GM21360 (cell line): Measurements from ENCODE around the gene RAPSN.

Experiments
- ATAC-seq: cut with Tn5 transposase; IDR thresholded peaks from one replicate; pipeline ENCODE4 v1.9.1; 2021; ENCODE audit warnings: mild to moderate bottlenecking, moderate library complexity; ENCODE audit not compliant: unreplicated experiment

The RAPSN gene

DNA sequence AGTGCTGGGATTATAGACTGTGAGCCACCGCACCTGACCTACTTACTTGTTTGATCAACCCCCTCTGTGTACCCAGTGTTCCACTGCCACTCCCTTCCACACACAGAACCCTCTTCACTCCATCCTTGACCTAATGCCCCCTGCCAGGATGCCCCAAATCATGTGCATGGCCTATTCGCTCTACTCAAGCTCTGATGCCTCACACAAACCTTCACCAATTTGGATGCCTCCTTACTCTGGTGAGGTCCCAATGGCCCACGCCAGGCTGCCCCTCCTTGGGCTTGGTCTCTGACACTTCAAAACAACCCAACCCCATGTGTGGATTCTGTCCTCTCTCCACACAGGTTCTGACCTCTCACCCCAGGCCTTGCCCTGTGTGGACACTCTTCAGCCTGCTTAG lies 13.2 kb downstream of the RAPSN start:
- ATAC-seq, result no peak

- ATAC-seq, result no peak
These were observed 14.7 kb downstream of the RAPSN start for GRCh38 chr11:47434011-47434786.

DNA sequence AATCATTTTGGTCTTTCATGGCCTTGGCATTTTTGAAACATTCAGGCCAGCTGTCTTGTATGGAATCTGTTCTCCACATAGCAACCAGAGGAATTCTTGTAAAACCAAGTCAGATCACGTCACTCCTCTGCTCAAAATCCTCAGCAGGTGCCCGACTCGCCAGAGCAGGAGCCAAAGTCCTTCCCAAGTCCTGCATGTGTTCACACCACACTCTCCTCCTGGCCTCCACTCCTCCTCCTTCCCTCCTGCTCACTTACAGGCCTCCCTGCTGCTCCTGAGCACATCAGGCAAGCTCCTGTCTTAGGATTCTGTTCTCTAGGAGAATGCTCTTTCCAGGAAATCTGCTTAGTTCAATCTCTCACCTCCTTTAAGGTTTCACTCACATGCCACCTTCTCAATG lies 15.8 kb downstream of the RAPSN start:
- no peak for ATAC-seq

- no peak for ATAC-seq
These were observed 17.4 kb downstream of the RAPSN start for GRCh38 chr11:47431356-47432083.

GRCh38 chr11:47430524-47430923 lies 18.4 kb downstream of the RAPSN start:
- ATAC-seq, result no peak

DNA sequence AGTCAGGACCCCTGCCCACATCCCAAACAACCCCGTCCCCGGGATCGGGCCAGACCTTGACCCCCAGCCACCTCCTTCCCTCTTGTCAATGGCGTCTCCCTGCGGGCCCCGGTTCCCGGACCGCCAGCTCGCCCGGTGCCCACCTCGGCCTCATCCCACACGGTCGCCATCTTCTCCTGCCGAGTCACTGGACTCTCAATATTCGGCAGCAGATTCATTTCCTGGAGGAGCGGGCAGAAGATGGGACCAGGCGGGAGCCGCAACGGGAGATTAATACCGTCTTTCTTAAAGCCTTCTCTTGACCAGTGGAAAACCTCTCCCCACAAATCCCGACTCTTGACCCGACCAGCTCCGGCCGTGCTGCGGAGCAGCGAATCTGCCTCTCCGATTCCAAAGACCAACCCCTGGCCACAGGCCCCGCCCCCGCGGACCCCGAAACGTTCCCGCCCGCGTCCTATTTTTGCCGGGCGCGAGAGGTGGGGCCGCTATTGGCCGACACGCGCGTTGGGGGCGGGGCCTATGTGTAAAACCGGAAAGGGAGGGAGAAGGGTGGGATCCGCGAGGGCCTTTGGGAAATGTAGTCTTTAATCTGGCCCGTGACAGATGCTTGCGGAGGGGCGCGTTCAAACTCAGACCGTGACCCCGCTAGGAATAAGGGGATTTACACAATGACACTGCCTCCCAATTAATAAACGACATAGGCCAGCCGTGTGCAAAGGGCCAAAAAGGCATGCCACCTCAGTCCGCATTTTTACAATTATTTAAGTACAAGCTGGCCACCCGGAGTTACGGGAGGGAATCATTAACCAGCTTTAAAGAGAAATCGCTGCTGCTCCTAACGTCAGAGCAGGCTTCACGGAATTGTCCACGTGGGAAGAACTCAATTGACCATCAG lies 22.6 kb downstream of the RAPSN start, which contains the start of gene PSMC3:
TSS of gene PSMC3 (minus strand) at position 378 of the 895 bp plus-strand sequence. CDS start at position 218, 160 bp downstream.
- ATAC-seq, result peak; percentile 92

DNA sequence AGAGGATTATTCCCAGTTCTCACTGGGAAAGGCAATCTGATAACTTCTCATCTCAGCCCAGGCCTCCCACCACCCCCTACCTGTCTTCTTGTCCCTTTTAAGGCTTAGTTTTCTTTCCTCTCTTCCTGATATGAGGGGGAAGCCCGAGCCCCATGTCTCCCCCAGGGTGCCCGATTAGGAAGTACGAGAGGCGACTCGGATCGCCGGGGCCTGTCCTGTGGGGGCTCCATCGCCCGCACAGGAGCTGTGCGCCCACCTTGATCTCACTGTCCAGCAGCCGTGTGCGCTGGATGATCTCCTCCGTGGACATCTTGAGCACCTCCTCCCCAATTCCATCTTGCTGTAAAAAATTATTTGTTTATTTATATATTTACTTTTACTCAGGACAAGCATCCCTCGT lies 23.3 kb downstream of the RAPSN start:
- ATAC-seq, result no peak

GRCh38 chr11:47418454-47419259 lies 30.3 kb downstream of the RAPSN start:
- ATAC-seq, result no peak

GRCh38 chr11:47417712-47418111 lies 31.2 kb downstream of the RAPSN start:
- no peak for ATAC-seq

DNA sequence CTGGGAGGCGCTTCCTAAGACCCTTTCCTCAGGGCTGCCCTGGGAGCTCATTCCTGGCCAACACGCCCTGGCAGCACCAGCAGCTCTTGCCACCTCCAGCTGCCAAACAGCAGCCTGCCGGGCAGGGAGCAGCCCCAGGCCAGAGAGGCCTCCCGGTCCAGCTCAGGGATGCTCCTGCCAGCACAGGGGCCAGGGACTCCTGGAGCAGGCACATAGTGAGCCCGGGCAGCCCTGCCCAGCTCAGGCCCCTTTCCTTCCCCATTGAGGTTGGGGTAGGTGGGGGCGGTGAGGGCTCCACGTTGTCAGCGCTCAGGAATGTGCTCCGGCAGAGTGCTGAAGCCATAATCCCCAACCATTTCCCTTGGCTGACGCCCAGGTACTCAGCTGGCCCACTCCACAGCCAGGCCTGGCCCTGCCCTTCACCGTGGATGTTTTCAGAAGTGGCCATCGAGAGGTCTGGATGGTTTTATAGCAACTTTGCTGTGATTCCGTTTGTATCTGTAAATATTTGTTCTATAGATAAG lies 32.9 kb downstream of the RAPSN start:
- no peak for ATAC-seq

DNA sequence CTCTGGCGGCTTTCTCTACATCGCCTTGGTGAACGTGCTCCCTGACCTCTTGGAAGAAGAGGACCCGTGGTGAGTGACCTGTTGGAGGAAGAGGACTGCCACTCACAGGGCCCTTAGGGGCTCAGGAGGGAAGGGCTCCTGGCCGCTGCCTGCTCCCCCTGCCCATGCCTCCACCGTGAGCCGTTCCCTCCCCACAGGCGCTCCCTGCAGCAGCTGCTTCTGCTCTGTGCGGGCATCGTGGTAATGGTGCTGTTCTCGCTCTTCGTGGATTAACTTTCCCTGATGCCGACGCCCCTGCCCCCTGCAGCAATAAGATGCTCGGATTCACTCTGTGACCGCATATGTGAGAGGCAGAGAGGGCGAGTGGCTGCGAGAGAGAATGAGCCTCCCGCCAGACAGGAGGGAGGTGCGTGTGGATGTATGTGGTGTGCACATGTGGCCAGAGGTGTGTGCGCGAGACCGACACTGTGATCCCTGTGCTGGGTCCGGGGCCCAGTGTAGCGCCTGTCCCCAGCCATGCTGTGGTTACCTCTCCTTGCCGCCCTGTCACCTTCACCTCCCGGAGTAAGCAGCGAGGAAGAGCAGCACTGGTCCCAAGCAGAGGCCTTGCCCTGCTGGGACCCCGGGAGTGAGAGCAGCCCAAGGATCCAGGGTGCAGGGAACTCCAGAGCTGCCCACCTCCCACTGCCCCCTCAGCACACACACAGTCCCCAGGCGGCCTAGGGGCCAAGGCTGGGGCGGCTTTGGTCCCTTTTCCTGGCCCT lies 33.7 kb downstream of the RAPSN start:
- ATAC-seq, result no peak

GRCh38 chr11:47414685-47415070 lies 34.3 kb downstream of the RAPSN start:
- ATAC-seq, result no peak

GRCh38 chr11:47413908-47414684 lies 34.8 kb downstream of the RAPSN start:
- no peak for ATAC-seq

DNA sequence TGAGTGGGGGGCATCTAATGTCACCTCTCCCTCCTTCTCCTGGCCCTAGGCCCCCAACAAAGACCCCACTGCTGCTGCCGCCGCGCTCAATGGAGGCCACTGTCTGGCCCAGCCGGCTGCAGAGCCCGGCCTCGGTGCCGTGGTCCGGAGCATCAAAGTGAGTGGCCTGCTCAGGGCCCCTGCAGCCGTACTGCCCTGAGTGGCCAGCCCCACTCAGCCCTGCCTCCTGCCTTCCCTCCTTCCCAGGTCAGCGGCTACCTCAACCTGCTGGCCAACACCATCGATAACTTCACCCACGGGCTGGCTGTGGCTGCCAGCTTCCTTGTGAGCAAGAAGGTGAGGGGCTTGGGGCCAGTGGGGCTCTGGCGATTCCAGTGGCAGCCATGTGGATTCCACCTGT lies 35.6 kb downstream of the RAPSN start:
- ATAC-seq, result no peak

GRCh38 chr11:47411884-47412746 lies 36.8 kb downstream of the RAPSN start:
- no peak for ATAC-seq

DNA sequence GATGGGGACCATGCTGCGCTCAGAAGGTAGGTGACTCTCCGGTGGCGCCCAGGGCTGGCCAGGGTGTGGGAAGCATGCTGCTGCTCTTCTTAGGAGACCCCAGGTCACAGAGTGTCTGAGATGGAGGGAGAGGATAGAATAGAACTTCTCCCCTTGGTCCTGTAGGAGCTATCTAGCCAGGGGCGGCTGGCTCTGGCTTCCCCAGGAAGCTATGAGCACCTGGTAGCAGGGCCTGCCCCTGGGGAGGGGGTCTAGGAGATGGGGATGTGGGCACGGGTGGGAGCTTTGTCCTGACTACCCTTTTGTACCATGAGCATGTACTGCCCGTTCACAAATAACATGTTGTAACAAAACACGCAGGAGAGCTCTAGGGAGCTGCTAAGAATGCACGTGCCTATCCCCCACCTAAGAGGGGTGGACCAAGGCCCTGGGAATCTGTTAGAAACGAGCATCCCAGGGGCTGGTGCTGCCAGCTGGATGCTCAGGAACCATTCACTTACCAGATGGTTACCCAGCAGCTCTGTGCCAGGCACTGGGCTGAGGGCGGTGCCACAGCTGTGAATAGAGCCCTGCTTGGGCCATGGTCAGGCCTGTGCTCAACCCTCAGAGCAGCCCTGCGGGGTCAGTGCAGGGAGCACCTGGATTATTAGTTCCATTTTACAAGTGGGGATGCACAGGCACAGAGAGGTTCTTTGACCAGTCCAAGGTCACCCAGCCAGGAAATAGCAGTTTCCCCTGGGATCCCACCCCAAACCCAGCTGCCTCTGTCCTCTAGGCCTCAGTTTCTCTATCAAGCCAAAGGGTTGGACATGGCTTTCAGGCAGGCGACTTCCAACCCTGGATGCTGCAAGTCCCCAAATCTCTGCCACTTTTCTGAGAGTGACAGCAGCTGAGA lies 38.3 kb downstream of the RAPSN start:
- no peak for ATAC-seq
